A172 (cell line): Measurements from ENCODE around the gene CCNI. TPM values are rescaled to one million over a fixed set of nuclear protein-coding genes. Genes with fewer than 3 reads are reported as not detected.
A peak's percentile ranks its signal among the peaks of the same experiment; 100 is the strongest.
"Not testable (repeated sequence)": the region's sequence is repeated elsewhere in the genome, so short reads cannot be mapped to it uniquely, and the experiment has no call there.

Experiments
- DNase-seq: peaks from one replicate; pipeline ENCODE4 v3.0.0-alpha.2; 2015; ENCODE audit warnings: low spot score
- total RNA-seq: library from RNA; depleted of rRNA; stranded (reverse); fragments of >200 nt; shearing (Covaris generic); gene quantifications from 2 replicates; pipeline ENCODE4 v1.2.3, GENCODE V29; 2014; rRNA removed

CCNI gene
- 56.5 and 61.8 TPM in 2 replicates for total RNA-seq

GRCh38 chr4:77075869-77076799, at the start of gene CCNI:
Gene CCNI, minus strand, starts transcription at chr4:77075989. Its CDS starts 9,627 bp downstream, at chr4:77066362.
- DNase-seq, result peak; percentile 89

DNA sequence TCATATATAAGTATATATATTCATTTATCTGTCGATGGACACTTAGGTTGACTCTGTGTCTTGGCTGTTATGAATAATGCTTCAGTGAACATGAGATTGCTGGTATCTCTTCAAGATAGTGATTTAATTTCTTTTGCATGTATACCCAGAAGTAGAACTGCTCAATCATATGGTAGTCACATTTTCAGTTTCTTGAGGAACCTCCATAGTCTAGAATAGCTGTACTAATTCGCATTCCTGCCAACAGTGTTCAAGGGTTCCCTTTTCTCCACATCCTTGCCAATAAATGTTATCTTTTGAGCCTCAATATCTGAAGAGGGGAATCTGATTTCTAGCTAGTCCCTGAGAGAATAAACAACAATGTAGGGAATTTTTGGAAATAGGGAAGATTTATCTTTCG, 48.8 kb upstream of the CCNI start:
- DNase-seq, result no peak

DNA sequence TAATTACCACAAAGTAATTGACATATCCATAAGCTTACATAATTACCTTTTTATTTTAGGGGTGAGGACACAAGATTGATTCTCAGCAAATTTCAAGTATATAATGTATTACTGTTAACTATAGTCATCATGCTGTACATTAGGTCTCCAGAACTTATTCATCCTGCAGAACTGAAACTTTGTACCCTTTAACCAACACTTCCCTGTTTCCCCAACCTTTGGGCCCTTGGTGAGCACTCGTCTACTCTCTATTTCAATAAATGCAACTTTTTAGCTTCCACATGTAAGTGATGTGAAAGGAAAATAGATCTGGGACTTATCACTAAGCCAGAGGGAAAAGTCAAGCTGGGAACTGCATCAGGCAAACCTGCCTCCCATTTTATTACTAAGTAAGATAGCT, 47.6 kb upstream of the CCNI start:
- DNase-seq, result no peak

DNA sequence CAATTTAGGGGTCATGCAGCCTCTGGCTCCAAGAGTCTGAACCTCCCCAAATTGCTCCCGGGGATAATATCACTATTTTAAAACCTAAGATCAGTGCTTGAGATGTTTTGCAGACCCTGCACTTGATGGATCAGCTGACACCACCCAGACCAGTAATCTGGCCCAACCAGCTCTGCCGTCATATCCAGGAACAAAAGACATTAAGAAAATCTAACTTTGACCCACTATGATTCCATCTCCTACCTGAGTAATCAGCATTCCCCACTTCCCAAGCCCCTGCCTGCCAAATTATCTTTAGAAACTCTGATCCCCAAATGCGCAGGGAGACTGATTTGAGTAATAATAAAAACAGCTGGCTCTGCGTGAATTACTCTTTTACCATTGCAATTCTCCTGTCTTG, 46.9 kb upstream of the CCNI start:
- DNase-seq, result no peak

GRCh38 chr4:77121736-77122240, 46.0 kb upstream of the CCNI start:
- DNase-seq, result no peak

- no peak for DNase-seq
Observed at GRCh38 chr4:77120886-77121508, 45.2 kb upstream of the CCNI start.

- DNase-seq, result no peak
Observed at GRCh38 chr4:77117721-77118120, 41.9 kb upstream of the CCNI start.

- DNase-seq, result no peak
Observed at GRCh38 chr4:77113069-77113468, 37.3 kb upstream of the CCNI start.

- DNase-seq, result no peak
Observed at GRCh38 chr4:77110730-77111129, 34.9 kb upstream of the CCNI start.

DNA sequence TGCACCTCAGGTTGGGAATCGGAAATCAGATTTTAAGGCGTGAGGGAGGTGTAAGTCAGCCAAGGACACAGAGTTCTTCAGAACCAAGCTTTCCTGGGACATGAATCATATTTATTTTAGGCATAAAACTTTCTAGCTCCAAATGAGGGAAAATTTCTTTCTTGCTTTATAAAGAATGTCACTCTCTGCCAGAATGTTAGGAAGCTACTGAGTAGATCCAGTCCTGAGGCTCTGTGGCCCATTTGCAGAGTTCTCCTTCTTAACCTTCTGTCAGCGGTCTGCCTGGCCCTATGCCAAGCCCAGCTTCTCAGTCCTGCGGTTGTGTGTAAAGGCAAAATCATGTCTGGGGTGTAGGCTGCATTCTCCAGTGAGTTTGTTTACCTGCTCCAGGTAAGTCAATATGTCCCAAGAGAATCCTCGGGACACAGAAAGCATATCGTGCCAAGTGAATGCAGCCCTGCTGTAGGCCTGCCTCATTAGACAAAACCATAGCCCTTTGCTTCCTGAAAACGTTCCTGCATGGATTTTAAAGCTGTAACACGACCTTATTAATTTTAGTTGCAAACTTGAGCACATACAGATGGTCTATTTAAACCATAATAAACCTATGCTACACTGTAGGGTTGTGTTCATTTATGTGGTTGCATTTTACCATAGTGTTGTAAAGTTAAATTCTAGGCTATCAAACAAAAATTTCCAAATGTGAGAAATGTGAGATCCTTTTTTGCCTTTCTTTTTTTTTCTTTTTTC, 29.2 kb upstream of the CCNI start:
- DNase-seq, result no peak

DNA sequence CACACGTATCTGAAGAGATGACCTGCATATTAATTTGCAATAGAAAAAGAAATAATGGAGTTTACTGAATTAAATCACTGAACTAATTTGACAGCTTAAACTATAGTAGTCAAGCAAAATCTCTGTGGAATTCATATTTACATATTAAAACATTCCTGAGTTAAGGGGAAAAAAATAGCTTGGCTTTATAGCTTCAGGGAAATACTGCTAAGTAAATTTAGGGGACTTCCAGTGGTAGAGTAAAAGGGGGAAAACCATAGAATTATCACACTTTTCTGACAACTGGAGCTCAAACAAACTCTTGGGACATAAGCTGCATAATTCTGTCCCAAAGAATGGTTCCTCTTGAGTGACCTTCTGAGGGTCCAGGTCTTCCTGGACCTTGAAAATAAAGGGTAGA, 28.6 kb upstream of the CCNI start:
- DNase-seq, result no peak

DNA sequence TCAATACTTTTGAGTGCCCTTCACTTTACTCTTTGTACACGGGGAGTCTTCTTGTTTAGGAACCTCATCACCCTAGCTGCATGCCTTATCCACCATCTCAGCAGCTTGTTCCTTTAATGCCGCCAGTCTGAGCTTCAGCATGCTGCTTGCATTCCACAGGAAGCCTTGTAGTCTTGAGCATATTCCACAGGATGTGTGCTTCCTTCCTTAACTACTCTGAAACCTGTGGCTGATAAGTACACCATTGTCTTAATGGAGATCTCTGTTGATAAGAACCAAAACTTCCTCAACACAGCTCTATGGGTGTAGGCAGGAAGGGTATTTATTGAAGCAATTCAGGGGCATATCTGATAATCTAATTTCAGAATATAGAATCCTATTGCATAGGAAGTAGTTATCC, 24.4 kb upstream of the CCNI start:
- no peak for DNase-seq

- no peak for DNase-seq
Observed at GRCh38 chr4:77097611-77098010, 21.8 kb upstream of the CCNI start.

DNA sequence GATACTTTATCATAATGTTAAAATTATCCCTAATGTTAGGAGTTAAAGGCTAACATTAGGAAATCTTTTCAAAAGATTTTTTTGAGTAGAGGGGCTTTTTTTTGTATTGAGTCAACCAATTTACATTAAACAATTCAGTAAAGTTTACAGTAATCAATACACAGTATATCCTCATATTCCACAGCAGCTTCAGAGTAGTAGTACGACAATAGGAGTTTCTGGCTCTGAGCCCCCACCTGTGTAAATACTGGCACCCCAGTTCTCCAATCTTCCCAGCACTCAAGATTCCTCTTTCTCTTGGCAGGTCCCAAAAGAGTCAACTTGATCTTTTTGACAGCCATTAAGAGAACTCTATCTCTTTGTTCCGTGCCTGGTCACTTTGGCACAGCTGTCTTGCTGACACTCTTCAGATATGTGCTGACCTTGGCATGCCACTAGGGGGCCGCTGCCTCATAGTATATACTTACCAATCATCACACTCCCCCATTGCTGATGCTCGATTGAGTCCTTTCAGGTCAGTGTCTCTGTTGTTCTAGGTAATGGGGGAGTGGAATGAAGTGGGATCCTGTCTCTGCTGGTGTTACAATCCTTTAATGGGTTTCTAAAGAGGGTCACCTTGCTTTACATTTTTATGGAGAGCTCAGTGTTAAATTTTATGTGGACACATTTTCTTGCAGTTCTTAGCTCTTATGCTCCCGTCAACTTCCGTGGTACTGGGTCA, 19.5 kb upstream of the CCNI start:
- peak; percentile 31 for DNase-seq

DNA sequence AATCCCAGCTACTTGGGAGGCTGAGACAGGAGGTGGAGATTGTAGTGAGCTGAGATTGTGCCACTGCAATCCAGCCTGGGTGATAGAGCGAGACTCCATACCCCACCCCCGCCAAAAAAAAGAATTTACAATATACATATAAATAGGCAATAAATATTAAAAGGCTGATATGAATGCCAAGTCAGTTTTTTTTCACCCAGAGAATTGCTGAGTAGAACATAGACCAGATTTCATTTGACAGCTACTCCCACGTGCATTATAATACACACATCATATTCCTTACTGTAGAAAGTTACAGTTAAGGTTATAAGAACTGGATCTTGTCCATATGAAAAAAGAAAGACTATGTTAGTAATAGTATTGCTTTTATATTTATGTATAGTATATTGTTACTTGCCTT, 18.7 kb upstream of the CCNI start:
- DNase-seq, result no peak

- peak; percentile 26 for DNase-seq
Observed at GRCh38 chr4:77093401-77093800, 17.6 kb upstream of the CCNI start.

GRCh38 chr4:77092975-77093374, 17.2 kb upstream of the CCNI start:
- peak; percentile 14 for DNase-seq

DNA sequence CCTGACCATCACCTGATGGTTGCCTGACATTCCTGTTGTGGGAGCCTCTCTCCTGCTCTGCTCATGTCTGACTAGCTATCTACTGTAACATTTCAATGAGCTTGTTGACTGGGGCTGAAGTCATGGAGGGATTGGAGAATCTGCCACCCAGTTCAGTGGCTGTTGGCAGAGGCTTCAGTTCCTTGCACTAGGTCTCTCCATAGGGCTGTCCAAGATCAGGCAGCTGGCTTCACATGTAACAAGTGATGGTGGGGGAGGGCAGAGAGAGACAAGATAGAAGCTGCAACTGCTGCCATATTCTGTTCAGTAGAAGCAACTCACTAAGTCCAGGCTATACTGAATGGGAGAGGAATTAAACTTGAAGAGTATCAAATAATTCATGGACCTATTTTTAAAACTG, 14.1 kb upstream of the CCNI start:
- no peak for DNase-seq

- not testable (repeated sequence) for DNase-seq
Observed at GRCh38 chr4:77087027-77087426, 11.2 kb upstream of the CCNI start.

DNA sequence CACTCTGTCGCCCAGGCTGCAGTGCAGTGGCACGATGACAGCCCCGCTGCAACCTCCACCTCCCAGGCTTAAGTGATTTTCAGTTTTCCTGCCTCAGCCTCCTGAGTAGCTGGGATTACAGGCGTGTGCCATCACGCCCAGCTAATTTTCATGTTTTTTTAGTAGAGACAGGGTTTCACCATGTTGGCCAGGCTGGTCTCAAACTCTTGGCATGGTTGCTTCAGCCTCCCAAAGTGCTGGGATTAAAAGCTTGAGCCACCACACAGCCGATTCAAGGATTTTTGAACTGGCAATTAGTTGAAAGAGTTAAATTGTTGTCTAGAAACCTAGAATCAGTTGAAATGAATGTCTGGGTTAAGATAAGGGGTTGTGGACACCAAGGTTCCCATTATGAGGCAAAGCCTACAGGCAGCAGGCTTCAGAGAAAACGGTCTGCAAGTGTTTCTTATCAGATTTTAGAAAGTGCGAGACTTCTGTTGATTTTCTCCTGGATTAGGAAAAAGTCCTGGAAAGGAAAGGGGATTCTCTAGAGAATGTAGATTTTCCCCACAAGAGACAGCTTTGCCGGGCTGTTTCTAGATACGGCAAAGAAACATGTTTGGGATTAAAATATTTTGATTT, 8.3 kb upstream of the CCNI start:
- no peak for DNase-seq
